ENCODE measurements around the gene TMEM167B. TPM values are rescaled to one million over a fixed set of nuclear protein-coding genes. Genes with fewer than 3 reads are reported as not detected.

The TMEM167B gene
- total RNA-seq, 4 donors from 2014 or later, result 26.9 to 35.0 (median 30.6) TPM

DNA sequence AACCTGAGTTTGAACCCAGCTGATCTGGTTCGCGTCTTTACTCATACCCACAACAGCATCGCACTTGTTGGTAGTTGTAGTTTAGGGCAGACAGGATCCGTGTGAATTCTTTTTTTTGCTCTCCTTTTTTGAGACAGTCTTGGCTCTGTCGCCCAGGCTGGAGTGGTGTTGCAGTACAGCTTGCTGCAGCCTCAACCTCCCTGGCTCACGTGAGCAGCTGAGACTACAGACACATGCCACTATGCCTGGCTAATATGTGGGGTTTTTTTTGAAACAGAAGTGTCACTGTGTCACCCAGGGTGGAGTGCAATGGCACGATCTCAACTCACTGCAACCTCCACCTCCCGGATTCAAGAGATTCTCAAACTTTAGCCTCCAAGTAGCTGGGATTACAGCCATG lies 22.7 kb upstream of the TMEM167B start:
- no peak for TF ChIP-seq CTCF (IDR thresholded peaks at IDR 0.05; ENCODE audit: low read depth)

- no peak for TF ChIP-seq CTCF (IDR thresholded peaks at IDR 0.05; ENCODE audit: low read depth)
These were observed 21.3 kb upstream of the TMEM167B start for GRCh38 chr1:109069294-109069693.

- no peak for TF ChIP-seq CTCF (IDR thresholded peaks at IDR 0.05; ENCODE audit: low read depth)
These were observed 14.8 kb upstream of the TMEM167B start, which contains the start of gene TAF13 for GRCh38 chr1:109075531-109076490. TAF13 (minus strand) TSS chr1:109076003; CDS start chr1:109075947, 56 bp downstream.

GRCh38 chr1:109078317-109078716 lies 12.2 kb upstream of the TMEM167B start:
- no peak for TF ChIP-seq CTCF (IDR thresholded peaks at IDR 0.05; ENCODE audit: low read depth)

DNA sequence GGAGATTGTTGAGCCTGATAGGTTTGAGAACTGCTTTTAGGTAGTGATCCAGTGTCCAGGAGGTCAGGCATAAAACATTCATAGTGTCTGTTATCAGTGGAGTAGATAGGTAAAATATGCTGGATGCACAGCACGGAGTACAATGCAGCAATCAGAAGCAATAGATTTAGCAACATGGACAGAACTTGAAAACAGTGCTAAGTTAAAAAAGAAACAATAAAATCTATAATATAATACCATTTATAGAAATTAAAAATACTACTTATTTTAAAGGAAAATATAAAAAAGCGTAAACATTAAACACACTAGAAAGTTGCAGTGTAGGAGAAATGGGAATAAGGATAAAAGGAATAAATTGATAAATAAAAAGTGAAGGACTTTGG lies 11.3 kb upstream of the TMEM167B start:
- TF ChIP-seq CTCF (IDR thresholded peaks at IDR 0.05; ENCODE audit: low read depth), result no peak

- no peak for TF ChIP-seq CTCF (IDR thresholded peaks at IDR 0.05; ENCODE audit: low read depth)
These were observed 10.0 kb upstream of the TMEM167B start for GRCh38 chr1:109080441-109081082.

- TF ChIP-seq CTCF (IDR thresholded peaks at IDR 0.05; ENCODE audit: low read depth), result no peak
These were observed 7.1 kb upstream of the TMEM167B start for GRCh38 chr1:109083501-109083900.
